ENCODE measurements around the gene SVIP.

The SVIP gene

DNA sequence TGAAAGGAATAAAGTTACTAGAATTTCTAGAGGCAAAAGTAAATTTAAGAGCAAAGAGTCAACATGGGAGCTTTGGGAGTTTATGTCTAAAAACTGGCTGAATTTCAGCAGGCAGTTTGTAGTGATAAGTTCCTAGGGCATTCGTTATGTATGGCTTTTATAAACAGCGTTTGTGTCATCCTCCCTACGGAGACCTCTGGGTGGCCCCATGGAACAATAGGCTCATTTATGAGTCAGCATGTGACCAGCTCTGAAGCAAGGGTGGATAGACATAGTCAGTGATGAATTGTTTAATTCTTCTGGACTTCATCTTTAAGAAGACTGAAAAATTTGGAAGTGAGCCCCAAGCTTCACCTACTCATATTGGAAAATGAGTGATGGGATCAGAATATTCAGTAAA lies 37.1 kb downstream of the SVIP start:
- DNase-seq (ENCODE audit: low read depth) = no peak

DNA sequence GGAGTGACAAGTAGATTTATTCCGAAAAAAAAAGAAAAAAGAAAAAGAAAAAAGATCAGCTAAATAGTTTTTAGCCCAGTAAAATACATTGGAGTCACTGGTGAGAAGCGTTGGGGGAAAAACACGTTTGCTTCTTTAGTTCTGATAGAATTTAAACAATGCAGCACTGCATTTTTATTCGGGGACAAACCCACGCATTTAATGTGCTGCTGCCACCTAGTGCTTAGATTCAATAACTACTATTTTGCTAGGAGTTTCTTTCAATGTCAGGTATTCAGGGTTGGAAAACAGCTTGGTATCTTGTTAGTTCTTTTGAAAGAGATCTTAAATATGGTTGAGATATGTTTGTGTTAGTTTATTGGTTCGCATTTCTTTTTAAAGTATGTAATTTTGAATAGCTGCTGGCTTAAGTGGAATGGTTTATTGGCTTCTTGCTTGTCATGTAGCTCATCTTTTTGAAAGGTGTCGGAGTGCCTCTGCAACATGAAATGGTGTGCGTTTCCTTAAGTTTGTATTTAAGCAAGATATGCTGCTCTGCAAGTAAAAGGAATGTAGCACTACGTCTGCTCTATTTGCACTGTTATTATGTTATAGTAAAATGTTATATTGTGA lies 41.9 kb downstream of the SVIP start:
- DNase-seq (ENCODE audit: low read depth) = no peak

DNA sequence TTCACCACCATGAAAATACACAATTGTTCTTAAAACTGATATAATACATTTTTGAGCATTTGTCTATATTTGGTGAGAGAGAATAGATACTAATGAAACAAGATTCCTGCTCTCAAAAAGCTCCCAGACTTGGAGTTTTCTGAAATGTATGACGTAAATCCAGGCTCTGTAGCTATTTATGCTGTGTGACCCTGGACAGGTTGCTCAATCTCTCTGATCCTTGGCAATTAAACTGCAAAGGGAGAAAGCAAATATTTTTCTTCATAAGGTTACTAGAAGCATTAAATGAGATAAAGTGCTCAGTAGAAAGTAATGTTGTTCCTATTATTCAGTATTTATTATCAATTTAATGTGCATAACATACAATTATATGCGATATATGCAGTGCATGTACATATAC lies 42.5 kb downstream of the SVIP start:
- no peak for DNase-seq (ENCODE audit: low read depth)

DNA sequence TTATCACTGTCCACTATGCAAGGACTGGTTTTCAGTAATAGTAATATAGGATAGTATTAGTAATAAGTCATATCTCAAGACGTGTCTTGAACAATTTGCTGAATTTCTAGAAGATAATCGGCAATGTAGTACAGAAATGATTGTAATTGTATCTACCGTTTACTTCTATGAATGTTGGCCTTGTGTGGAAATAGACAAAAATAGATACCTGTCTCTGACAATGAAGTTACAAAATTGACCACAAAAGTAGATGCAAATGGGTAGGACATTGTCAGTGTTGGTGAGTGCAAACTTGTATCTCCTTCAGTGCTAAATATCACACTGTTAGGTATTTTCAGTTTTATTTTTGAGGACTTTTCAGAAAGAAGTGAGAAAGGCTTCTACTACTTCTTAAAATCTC lies 43.1 kb downstream of the SVIP start:
- DNase-seq (ENCODE audit: low read depth) = no peak

DNA sequence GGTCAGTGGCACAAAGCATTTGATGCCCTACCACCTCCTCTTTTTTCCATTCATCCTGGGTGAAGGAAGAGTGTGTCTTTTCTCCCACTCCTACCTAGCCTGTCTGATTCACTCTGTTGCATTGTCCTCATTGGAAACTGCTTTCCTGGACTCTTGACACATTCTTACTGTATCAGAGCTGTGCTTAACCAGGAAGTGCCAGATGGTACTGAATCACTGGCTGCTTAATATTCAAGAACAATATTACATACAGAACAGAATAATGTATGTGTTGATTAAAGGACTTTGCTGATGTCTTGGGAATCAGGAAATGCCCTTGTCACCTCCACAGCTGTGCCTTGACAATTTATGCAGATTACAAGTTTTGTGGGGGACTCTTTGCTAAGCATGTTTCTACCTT lies 44.4 kb downstream of the SVIP start:
- no peak for DNase-seq (ENCODE audit: low read depth)

DNA sequence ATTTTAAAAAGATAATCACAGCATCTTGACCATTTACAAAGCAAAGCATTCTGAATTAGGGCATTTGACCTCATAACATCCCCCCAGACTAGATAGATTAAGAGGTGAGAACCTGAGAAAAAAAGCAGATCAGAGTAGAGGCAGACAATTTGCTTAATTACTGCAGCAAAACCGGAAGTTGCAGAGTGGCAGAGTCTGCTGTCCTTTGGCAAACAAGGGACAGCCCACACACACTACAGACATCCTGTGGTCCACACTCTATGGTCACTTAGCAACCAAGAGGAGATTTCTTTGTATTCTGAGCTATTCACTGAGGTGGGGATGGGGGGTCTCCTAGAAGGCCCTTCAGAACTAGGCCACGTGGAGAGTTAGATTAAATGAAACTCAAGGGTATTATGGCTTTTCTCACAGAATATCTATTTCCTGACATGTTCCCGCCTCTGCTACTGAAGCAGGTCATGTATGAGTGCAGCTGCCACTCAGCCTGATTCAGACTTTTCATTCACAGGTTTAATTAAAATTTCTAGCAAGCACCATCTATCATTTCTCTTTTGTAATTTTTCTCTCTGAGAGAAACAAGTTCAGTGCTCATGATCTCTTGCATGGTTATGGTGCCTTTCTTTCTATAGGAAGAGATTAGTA lies 48.5 kb downstream of the SVIP start:
- DNase-seq (ENCODE audit: low read depth) = no peak

DNA sequence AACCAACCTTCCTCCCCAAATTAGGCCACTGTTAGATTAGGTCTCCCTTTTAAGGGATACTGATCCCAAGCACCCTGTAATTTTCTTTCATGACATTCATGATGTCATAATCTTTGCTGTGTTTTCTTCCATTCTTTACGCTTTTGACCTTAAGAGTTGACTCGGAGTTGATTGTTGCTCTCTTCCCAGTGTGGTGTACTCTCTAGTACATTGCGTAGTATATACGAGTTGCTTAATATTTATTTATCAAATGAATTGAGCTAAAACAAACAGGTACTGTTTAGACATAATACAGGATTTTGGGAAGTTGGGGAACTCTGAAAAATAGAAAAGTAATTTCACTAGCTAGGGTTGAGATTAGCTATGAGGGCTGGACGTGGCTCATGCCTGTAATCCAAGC lies 49.8 kb downstream of the SVIP start:
- DNase-seq (ENCODE audit: low read depth) = no peak

DNA sequence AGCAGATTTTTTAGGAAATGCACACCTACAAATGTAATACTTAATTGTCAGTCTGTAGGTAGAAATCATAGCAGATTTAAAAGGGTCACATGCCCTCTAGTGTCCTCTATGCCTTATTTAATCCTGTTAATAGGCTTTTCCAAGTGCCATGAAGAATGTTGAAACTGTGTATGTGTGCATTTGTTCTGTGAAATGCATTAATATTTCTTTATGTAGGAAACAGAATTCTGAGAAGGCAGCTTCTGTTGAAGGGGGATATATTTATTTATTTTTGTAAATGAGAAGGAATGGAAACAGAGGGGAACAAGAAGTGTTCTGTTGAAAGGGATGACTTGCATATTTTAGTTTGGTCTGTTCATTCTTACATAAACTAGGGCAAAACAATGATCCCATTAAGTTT lies 51.0 kb downstream of the SVIP start:
- DNase-seq (ENCODE audit: low read depth) = no peak

DNA sequence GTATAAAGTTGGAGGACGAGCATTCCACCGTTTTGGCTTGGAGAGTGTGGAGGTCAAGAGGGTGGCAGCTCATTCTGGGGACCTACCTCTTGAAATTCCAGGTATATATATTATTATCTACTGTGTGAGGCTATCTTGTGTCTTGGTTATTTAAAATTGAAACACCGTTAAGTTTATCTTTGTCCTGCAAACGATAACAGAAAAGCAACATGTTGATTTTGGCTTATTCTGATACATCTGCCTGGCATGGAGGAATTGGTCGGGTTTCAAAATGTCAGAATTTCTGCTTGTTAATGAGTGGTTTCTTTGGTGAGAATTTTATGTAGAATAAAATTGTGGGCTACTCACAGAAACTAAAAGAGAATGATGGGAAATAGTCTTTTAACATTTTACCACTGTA lies 54.4 kb downstream of the SVIP start:
- DNase-seq (ENCODE audit: low read depth) = no peak

DNA sequence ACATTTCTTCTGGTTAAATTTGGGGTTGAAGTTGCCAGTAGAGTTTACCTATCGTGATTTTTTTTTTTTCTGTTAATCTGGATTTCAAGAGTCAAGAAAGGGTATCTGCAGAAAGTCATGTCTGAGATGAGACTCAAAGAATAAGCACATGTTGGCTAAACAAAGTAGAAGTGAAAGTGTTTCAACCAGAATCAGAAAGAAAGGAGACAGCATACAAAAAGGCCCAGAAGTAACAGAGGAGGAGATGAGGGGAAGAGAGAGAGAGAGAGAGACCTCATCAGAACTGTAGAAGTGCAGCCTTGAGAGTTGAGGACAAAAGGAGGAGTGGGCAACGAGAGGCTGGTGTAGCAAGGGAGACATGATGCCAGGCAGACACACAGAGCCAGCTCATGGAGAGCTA lies 54.9 kb downstream of the SVIP start:
- no peak for DNase-seq (ENCODE audit: low read depth)

DNA sequence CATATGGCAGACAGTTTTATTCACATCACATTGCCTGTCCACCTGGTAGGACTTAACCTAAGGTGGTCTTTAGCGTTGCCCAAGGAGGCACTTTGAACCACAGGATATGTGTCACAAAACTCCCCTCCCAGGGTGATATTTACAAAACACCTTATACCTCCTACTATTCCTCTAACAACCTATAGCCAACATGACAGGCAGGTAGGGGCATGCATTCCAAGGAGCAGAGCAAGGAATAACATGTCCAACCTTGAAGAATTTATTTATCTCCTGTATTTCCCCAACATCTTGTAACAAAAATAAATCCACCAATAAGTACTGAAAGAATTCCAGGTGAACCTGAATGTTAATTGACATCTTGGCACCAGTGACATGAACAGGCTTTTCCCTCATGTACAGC lies 60.5 kb downstream of the SVIP start:
- no peak for DNase-seq (ENCODE audit: low read depth)
